ENCODE measurements around the gene FBXL19.

FBXL19 gene

GRCh38 chr16:30986129-30986991 lies 63.0 kb downstream of the FBXL19 start:
- no peak for DNase-seq (ENCODE audit: low read depth)

GRCh38 chr16:30987581-30988190 lies 64.3 kb downstream of the FBXL19 start:
- DNase-seq (ENCODE audit: low read depth) = no peak

GRCh38 chr16:30989469-30990047 lies 66.2 kb downstream of the FBXL19 start:
- no peak for DNase-seq (ENCODE audit: low read depth)

- DNase-seq (ENCODE audit: low read depth) = no peak
These were observed 66.7 kb downstream of the FBXL19 start for GRCh38 chr16:30990105-30990504.

GRCh38 chr16:30991052-30991451 lies 67.7 kb downstream of the FBXL19 start:
- no peak for DNase-seq (ENCODE audit: low read depth)

GRCh38 chr16:30992276-30992780 lies 69.0 kb downstream of the FBXL19 start:
- DNase-seq (ENCODE audit: low read depth) = no peak

- DNase-seq (ENCODE audit: low read depth) = no peak
These were observed 69.8 kb downstream of the FBXL19 start for GRCh38 chr16:30992931-30993816.

GRCh38 chr16:30995927-30996323 lies 72.6 kb downstream of the FBXL19 start:
- DNase-seq (ENCODE audit: low read depth) = no peak

GRCh38 chr16:30996324-30996984 lies 73.1 kb downstream of the FBXL19 start:
- DNase-seq (ENCODE audit: low read depth) = no peak

- DNase-seq (ENCODE audit: low read depth) = peak; percentile 78
These were observed 73.8 kb downstream of the FBXL19 start for GRCh38 chr16:30996985-30997724.

GRCh38 chr16:30997725-30998711 lies 74.6 kb downstream of the FBXL19 start:
- DNase-seq (ENCODE audit: low read depth) = no peak
